Skeletal muscle satellite cell (primary cell): Measurements from ENCODE around the gene PSMB9.
A peak's percentile ranks its signal among the peaks of the same experiment; 100 is the strongest.

Experiments
- H3K27me3 ChIP-seq: 2 replicates; pipeline ENCODE4 v1.7.0; 2013; ENCODE audit warnings: low read length; ENCODE audit not compliant: control insufficient read depth, insufficient read depth
- H3K36me3 ChIP-seq: 2 replicates; pipeline ENCODE4 v1.7.0; 2013; ENCODE audit warnings: mild to moderate bottlenecking, control low read depth, low read length; ENCODE audit not compliant: insufficient read depth
- H3K4me1 ChIP-seq: 2 replicates; pipeline ENCODE4 v1.7.0; 2013; ENCODE audit warnings: low read length; ENCODE audit not compliant: control insufficient read depth, insufficient read depth
- H3K4me2 ChIP-seq: 2 replicates; pipeline ENCODE4 v1.7.0; 2013; ENCODE audit warnings: mild to moderate bottlenecking, low read length
- H3K4me3 ChIP-seq: 2 replicates; pipeline ENCODE4 v1.7.0; 2013; ENCODE audit warnings: low read length
- H3K9ac ChIP-seq: 2 replicates; pipeline ENCODE4 v1.7.0; 2013; ENCODE audit warnings: mild to moderate bottlenecking, low read depth, low read length, moderate library complexity
- H3K9me3 ChIP-seq: replicated peaks from 2 replicates; pipeline ENCODE4 v1.7.0; 2013; ENCODE audit warnings: mild to moderate bottlenecking, control low read depth, low read length

Gene PSMB9

GRCh38 chr6:32827025-32827424 lies 27.0 kb upstream of the PSMB9 start:
- Histone ChIP-seq H3K27me3 (no peaks in the 10 kb centered on the region), H3K4me3 (no peak overlapping the region), H3K4me2 (no peak overlapping the region), H3K4me1 (no peaks in the 10 kb centered on the region), H3K9me3 (no peaks in the 10 kb centered on the region), H3K9ac (no peak overlapping the region), H3K36me3 (peaks cover 3% of the 10 kb centered on the region)

- Histone ChIP-seq H3K36me3 (peaks cover 3% of the 10 kb centered on the region), H3K4me3 (no peak overlapping the region), H3K4me2 (no peak overlapping the region), H3K4me1 (no peaks in the 10 kb centered on the region), H3K9me3 (no peaks in the 10 kb centered on the region), H3K9ac (no peak overlapping the region), H3K27me3 (no peaks in the 10 kb centered on the region)
Measured at GRCh38 chr6:32829495-32829894, 24.5 kb upstream of the PSMB9 start.

- H3K27me3 ChIP-seq = no peaks in the 10 kb centered on the region
- H3K9ac ChIP-seq = no peak overlapping the region
- H3K36me3 ChIP-seq = peaks cover 3% of the 10 kb centered on the region
- H3K9me3 ChIP-seq = no peaks in the 10 kb centered on the region
- H3K4me2 ChIP-seq = no peak overlapping the region
- no peaks in the 10 kb centered on the region for H3K4me1 ChIP-seq
- H3K4me3 ChIP-seq = no peak overlapping the region
Measured at GRCh38 chr6:32830017-32830416, 24.0 kb upstream of the PSMB9 start.

- Histone ChIP-seq H3K4me2 (no peak overlapping the region), H3K36me3 (peaks cover 3% of the 10 kb centered on the region), H3K9me3 (no peaks in the 10 kb centered on the region), H3K4me1 (no peaks in the 10 kb centered on the region), H3K27me3 (no peaks in the 10 kb centered on the region), H3K9ac (no peak overlapping the region), H3K4me3 (no peak overlapping the region)
Measured at GRCh38 chr6:32830936-32831335, 23.1 kb upstream of the PSMB9 start.

- Histone ChIP-seq H3K4me3 (no peak overlapping the region), H3K9me3 (no peaks in the 10 kb centered on the region), H3K4me2 (no peak overlapping the region), H3K36me3 (peaks cover 3% of the 10 kb centered on the region), H3K9ac (no peak overlapping the region), H3K4me1 (peaks cover 2% of the 10 kb centered on the region), H3K27me3 (no peaks in the 10 kb centered on the region)
Measured at GRCh38 chr6:32832535-32832934, 21.5 kb upstream of the PSMB9 start.

- Histone ChIP-seq H3K4me3 (no peak overlapping the region), H3K36me3 (peaks cover 3% of the 10 kb centered on the region), H3K9ac (no peak overlapping the region), H3K4me1 (peaks cover 7% of the 10 kb centered on the region), H3K27me3 (no peaks in the 10 kb centered on the region), H3K9me3 (no peaks in the 10 kb centered on the region), H3K4me2 (no peak overlapping the region)
Measured at GRCh38 chr6:32833664-32834063, 20.3 kb upstream of the PSMB9 start.

- H3K4me3 ChIP-seq = no peak overlapping the region
- H3K9ac ChIP-seq = no peak overlapping the region
- peaks cover 2% of the 10 kb centered on the region for H3K36me3 ChIP-seq
- no peaks in the 10 kb centered on the region for H3K27me3 ChIP-seq
- peaks cover 7% of the 10 kb centered on the region for H3K4me1 ChIP-seq
- H3K4me2 ChIP-seq = no peak overlapping the region
- H3K9me3 ChIP-seq = no peaks in the 10 kb centered on the region
Measured at GRCh38 chr6:32835167-32835893, 18.7 kb upstream of the PSMB9 start.

GRCh38 chr6:32836873-32837272 lies 17.1 kb upstream of the PSMB9 start:
- Histone ChIP-seq H3K9ac (no peak overlapping the region), H3K27me3 (no peaks in the 10 kb centered on the region), H3K36me3 (no peaks in the 10 kb centered on the region), H3K4me3 (no peak overlapping the region), H3K9me3 (no peaks in the 10 kb centered on the region), H3K4me2 (no peak overlapping the region), H3K4me1 (peaks cover 7% of the 10 kb centered on the region)

GRCh38 chr6:32837651-32838113 lies 16.3 kb upstream of the PSMB9 start:
- no peaks in the 10 kb centered on the region for H3K36me3 ChIP-seq
- peak overlapping the region; percentile 83 for H3K4me2 ChIP-seq
- peaks cover 7% of the 10 kb centered on the region for H3K4me1 ChIP-seq
- no peaks in the 10 kb centered on the region for H3K9me3 ChIP-seq
- H3K9ac ChIP-seq = peak overlapping the region; percentile 84
- peak overlapping the region; percentile 91 for H3K4me3 ChIP-seq
- H3K27me3 ChIP-seq = no peaks in the 10 kb centered on the region

GRCh38 chr6:32838114-32838958 lies 15.7 kb upstream of the PSMB9 start, which contains the start of gene TAP2:
Gene TAP2, minus strand, starts transcription at chr6:32838739. Its CDS starts 506 bp downstream, at chr6:32838233.
- Histone ChIP-seq H3K9me3 (no peaks in the 10 kb centered on the region), H3K36me3 (no peaks in the 10 kb centered on the region), H3K27me3 (no peaks in the 10 kb centered on the region), H3K4me3 (peak within 1 kb of the TSS; percentile 91), H3K9ac (peak within 1 kb of the TSS; percentile 84), H3K4me2 (peak within 1 kb of the TSS; percentile 83), H3K4me1 (peaks cover 7% of the 10 kb centered on the region)

- Histone ChIP-seq H3K9ac (no peak overlapping the region), H3K9me3 (no peaks in the 10 kb centered on the region), H3K4me2 (no peak overlapping the region), H3K36me3 (no peaks in the 10 kb centered on the region), H3K27me3 (no peaks in the 10 kb centered on the region), H3K4me3 (no peak overlapping the region), H3K4me1 (peaks cover 7% of the 10 kb centered on the region)
Measured at GRCh38 chr6:32839356-32839755, 14.6 kb upstream of the PSMB9 start.
